ENCODE measurements around the gene FAM83F.

The FAM83F gene

DNA sequence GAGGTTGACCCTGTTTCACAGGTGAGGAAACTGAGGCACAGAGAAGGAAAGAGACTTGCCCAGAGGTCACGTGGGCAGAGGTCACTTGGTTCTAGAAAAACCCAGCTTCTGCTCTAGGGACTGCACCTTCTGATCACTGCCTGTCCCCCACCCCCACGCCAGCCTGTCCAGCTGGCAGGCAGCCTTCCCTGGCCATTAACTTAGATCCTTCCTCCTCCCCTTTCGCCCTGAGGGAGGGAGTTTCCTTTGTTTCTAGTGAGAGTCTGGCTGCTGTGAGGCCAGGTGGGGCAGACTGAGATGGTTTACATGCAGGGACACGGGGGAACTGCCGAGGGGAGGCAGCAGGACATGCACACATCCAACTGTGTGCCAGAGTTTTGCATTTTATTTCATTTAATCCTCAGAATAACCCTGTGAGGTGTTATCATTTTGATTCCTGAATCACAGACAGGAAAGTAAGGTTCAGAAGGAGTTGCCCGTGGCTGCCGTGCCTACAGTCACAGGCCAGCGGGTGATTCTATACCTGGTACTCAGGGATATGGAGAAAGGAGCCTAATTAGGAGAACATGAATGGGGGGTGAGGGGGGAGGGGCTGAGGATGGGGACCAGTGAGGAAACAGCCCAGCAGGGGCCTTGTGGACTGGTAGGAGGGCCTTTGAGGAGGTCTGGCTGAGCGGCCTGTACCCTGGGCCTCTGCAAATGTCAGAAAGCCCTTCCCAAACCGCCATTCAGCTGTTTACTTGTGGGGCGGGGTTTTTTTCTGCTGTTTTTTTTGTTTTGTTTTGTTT is 3.4 kb downstream of the FAM83F start:
- Mint-ChIP-seq H3K4me3 (no peak overlapping the region), H3K27ac (no peak overlapping the region), H3K9me3 (no peaks in the 10 kb centered on the region), H3K36me3 (no peaks in the 10 kb centered on the region), H3K27me3 (no peaks in the 10 kb centered on the region), H3K4me1 (peaks cover 12% of the 10 kb centered on the region)

- Mint-ChIP-seq H3K27ac (peak overlapping the region; percentile 6), H3K9me3 (no peaks in the 10 kb centered on the region), H3K36me3 (no peaks in the 10 kb centered on the region), H3K4me1 (peaks cover 5% of the 10 kb centered on the region), H3K27me3 (no peaks in the 10 kb centered on the region), H3K4me3 (no peak overlapping the region)
Observed at GRCh38 chr22:39999144-39999757, 4.5 kb downstream of the FAM83F start.

DNA sequence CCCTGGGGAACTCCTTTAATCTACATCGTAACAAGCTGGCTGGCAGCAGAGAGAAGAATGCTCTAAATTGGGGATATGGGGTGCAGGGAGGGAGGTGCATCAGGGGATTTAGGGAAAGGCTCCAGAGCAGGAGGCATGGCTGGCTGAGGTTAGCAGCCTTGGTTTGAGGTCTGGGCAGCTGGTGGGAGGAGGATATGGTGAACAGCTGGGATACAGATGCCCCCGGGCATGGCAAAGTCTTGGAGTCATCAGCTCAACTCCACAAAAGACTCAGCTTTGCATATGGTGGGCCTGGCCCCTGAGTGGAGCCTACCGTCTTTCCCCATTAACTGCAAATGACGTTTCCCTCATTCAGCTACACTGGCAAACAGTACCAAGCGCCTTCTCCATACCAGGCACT is 5.4 kb downstream of the FAM83F start:
- Mint-ChIP-seq H3K27me3 (no peaks in the 10 kb centered on the region), H3K27ac (no peak overlapping the region), H3K4me3 (no peak overlapping the region), H3K36me3 (no peaks in the 10 kb centered on the region), H3K4me1 (peaks cover 5% of the 10 kb centered on the region), H3K9me3 (no peaks in the 10 kb centered on the region)

- Mint-ChIP-seq H3K36me3 (no peaks in the 10 kb centered on the region), H3K4me3 (no peak overlapping the region), H3K9me3 (no peaks in the 10 kb centered on the region), H3K4me1 (peaks cover 2% of the 10 kb centered on the region), H3K27ac (no peak overlapping the region), H3K27me3 (no peaks in the 10 kb centered on the region)
Observed at GRCh38 chr22:40001106-40001505, 6.4 kb downstream of the FAM83F start.

DNA sequence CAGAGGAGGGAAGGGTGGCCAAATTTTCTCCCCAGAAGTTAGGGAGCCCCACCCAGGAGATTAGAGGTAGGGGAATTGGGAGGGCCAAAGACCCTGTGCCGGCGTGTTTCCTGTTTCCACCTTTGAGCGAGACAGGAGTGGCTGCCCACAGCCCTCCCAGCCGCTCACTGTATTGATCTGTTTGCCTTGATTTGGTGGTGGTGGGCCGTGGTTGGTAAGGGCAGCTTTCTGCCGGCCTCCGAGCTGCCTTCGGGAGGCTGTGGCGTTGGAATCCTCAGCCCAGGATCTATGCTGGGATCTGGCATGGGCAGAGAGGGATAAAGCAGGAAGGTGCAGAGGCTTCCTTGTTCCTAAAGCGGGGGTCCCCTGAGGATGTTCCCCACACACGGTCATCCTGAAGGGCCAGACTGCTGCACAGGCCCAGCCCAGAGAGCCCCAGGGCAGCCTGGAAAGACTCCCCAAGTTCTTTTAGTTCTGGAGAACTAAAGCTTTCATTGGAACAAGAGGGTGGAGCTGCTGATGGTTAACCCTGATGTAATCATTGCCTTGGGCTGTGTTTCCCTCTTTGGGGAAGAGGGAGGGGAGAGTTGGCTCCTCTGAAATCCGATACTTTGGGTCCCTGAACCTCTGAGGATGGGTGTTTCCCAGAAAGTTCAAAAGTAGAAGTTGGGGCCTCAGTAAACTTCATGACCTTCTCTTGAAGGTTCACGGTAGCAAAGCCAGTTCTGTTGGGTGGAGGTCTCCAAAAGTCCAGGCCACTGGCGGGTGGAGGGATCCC is 7.2 kb downstream of the FAM83F start:
- Mint-ChIP-seq H3K4me3 (no peak overlapping the region), H3K9me3 (no peaks in the 10 kb centered on the region), H3K36me3 (no peaks in the 10 kb centered on the region), H3K4me1 (no peaks in the 10 kb centered on the region), H3K27me3 (no peaks in the 10 kb centered on the region), H3K27ac (no peak overlapping the region)

DNA sequence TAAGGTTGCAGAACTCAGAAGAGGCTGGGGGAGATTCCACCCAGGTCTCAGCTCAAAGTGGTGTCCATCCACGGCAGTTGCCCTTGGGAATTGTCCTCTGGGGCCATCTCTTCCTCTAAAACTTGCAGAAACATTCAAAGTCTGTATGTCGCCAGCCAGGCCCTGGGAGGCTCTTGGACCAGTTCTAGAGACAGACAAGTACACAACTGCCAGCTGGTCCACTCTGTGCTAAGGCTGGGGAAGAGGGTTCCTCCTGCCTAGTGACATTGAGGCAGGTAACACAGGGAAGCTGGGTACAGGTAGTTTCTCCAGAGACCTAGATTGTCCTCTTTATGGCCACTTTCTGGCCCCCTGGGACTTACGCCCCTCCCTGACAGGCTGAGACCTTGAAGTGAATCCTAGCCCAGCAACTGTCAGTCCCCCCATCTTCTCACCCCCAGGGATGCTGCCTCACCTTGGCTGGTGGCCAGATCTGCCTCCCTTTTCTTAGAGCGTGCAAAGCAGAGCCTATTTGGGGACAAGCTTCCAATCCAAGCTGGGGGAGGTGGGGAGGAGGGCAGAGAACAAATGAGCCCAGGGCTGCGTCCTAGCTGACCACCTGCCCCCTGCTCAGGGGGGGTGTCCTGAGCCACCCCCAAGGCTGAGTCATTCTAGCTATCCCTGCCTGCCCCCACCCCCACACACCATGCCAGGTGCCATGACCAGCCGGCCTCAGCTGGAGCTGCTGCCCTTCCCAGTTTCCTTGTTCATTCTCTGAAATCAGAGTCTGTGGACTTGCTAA is 8.4 kb downstream of the FAM83F start:
- Mint-ChIP-seq H3K27me3 (no peaks in the 10 kb centered on the region), H3K27ac (no peak overlapping the region), H3K9me3 (no peaks in the 10 kb centered on the region), H3K4me1 (no peaks in the 10 kb centered on the region), H3K4me3 (no peak overlapping the region), H3K36me3 (no peaks in the 10 kb centered on the region)

DNA sequence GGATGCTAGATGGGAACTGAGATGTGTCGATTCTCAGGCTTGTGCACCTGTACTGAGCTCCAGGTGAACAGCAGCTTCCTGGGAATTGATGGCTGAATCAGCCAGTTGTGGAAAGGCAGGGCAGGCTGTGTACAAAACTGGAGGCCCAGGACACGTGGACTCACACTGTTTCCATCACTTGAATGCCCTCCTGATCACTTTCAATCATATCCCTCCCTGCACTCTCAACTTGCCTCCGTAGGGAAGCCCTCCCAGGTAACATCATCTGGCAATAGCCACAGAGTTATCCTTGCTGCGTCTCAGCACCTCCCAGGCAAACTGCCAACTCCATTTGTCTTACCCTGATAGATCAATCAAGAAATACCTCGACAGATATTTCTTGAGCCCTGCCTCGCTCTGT is 10.1 kb downstream of the FAM83F start:
- Mint-ChIP-seq H3K9me3 (no peaks in the 10 kb centered on the region), H3K4me3 (no peak overlapping the region), H3K4me1 (peaks cover 8% of the 10 kb centered on the region), H3K36me3 (no peaks in the 10 kb centered on the region), H3K27me3 (no peaks in the 10 kb centered on the region), H3K27ac (no peak overlapping the region)

- Mint-ChIP-seq H3K27ac (no peak overlapping the region), H3K9me3 (no peaks in the 10 kb centered on the region), H3K27me3 (no peaks in the 10 kb centered on the region)
Observed at GRCh38 chr22:40006641-40007040, 11.9 kb downstream of the FAM83F start.

DNA sequence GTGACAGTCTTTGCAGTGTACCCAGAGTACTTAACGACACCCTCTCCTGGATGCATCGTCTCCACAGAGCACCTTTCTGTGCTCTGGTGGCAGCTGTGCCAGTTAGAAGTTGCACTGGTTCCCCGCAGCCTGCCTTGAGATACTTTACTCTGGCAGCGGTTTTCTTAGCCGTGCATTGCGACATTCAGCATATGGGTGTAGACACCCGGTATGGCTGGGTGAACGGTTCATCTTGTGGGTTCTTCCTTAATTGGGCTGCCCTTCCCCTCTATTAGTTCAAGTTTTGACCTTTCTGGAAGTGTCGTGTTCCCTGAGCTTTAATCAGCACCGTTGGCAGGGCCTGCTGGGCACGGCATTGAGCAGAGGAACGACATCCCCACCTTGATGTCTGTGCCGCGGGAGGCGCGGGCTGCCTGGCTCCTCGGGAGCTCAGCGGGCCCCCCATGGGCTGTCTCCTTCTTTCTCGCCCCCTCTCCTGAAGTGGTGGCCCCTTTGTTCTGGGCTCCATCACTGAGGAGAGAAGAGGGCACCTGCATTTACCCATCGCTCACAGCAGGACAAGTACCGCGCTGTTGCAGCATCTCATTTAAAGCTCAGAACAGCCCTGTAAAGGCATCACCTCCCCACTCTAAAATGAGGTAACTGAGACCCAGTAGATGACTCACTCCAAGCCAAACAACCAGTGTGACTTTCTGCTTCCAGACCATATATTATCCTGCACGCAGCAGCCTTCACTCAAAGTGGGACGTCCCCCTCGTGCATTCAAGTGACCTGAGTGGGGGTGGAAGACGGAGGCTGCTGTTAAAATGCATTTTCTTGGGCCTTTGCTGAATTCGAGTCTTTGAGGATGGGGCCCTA is 13.3 kb downstream of the FAM83F start:
- no peaks in the 10 kb centered on the region for H3K9me3 Mint-ChIP-seq
- peaks cover 14% of the 10 kb centered on the region for H3K4me1 Mint-ChIP-seq
- H3K27ac Mint-ChIP-seq, result no peak overlapping the region
- no peak overlapping the region for H3K4me3 Mint-ChIP-seq
- no peaks in the 10 kb centered on the region for H3K36me3 Mint-ChIP-seq
- H3K27me3 Mint-ChIP-seq, result no peaks in the 10 kb centered on the region

More at GRCh38 chr22:40006641-40007040, 11.9 kb downstream of the FAM83F start:
- Mint-ChIP-seq H3K4me1 (peaks cover 14% of the 10 kb centered on the region), H3K4me3 (no peak overlapping the region), H3K36me3 (no peaks in the 10 kb centered on the region)

DNA sequence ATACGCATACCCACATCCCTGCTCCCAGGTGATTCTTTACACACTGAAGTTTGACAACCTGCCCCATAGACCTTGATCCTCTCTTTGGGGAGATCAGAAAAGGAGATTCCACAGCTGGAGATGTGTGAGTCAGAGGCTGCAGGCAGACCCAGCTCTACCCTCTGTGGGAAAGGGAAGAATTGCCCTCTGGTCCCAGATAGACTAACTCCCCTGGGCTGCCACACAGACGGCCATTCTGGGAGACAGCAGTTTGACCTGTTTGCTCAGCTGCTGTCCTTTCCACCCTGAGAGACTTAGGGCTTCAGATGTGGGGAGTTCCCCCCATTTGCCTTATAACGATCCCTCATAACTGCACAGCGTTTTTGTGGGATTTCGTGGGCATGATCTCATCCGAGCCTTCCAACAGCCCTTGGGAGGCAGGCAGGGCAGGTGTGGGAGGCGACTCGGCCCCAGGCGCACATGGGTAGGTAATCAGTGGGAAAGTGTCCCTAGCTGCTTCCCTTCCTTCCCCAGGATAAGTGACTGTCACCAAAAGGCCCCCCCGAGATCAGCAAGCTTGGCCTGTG is 14.1 kb downstream of the FAM83F start:
- Mint-ChIP-seq H3K36me3 (no peaks in the 10 kb centered on the region), H3K27me3 (no peaks in the 10 kb centered on the region), H3K27ac (no peak overlapping the region), H3K4me3 (no peak overlapping the region), H3K9me3 (no peaks in the 10 kb centered on the region), H3K4me1 (peaks cover 14% of the 10 kb centered on the region)

- no peaks in the 10 kb centered on the region for H3K36me3 Mint-ChIP-seq
- H3K27ac Mint-ChIP-seq, result peak overlapping the region; percentile 55
- H3K4me3 Mint-ChIP-seq, result peak overlapping the region; percentile 72
- no peaks in the 10 kb centered on the region for H3K9me3 Mint-ChIP-seq
- H3K27me3 Mint-ChIP-seq, result no peaks in the 10 kb centered on the region
- peaks cover 14% of the 10 kb centered on the region for H3K4me1 Mint-ChIP-seq
Observed at GRCh38 chr22:40009292-40009774, 14.6 kb downstream of the FAM83F start.

- Mint-ChIP-seq H3K36me3 (no peaks in the 10 kb centered on the region), H3K9me3 (no peaks in the 10 kb centered on the region), H3K4me1 (peaks cover 14% of the 10 kb centered on the region), H3K4me3 (peak overlapping the region; percentile 72), H3K27ac (peak overlapping the region; percentile 41), H3K27me3 (no peaks in the 10 kb centered on the region)
Observed at GRCh38 chr22:40009951-40010671, 15.4 kb downstream of the FAM83F start.

DNA sequence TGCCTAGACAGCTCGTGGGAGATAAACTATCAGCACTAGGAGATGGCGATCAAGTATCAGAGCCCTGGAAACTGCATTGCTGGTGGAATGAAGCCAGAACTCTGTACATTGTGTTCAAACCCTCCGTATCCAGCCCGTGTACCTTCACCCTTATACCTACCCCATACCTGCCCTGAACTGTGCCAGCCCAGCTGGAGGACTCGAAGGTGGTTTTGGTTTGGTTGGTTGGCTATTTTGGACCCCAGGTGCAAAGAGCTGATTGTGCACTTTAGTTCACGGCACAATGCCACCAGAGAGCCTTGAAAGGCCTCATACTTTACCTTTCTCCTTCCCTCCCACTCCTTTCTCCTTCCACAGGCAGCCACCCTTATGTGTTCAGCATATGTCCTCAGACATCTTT is 16.0 kb downstream of the FAM83F start:
- H3K4me1 Mint-ChIP-seq, result peaks cover 14% of the 10 kb centered on the region
- H3K4me3 Mint-ChIP-seq, result no peak overlapping the region
- no peaks in the 10 kb centered on the region for H3K27me3 Mint-ChIP-seq
- no peaks in the 10 kb centered on the region for H3K36me3 Mint-ChIP-seq
- H3K27ac Mint-ChIP-seq, result no peak overlapping the region
- no peaks in the 10 kb centered on the region for H3K9me3 Mint-ChIP-seq

All from activated naive CD4-positive, alpha-beta T cell treated with anti-CD3 and anti-CD28 coated beads, Interleukin-2, amount 50 U/mL, for 24 hours (primary cell).